ENCODE results near the gene TNIK.

Gene TNIK

DNA sequence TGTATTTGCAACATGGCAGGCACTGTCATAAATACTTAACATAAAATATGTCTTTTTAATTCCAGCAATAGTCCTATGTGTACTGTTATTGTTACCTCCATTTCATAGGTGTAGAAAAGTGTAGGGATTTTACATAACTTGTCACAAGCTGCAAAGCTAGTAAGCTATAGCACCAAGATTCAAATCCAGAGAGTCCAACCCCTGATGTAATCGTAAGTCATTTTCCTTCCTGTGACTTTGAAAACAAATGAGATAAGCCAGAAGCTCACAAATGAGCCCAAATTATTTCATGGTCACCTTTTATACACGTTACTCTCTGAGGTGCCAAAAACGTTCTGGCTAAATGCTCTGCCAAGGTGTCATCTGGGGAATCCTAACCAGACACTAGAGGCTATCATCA, 23.8 kb downstream of the TNIK start:
- intact Hi-C loops (cut with DNase I; ENCODE audit: low total_unique reads): no loop called here
- no peaks in the 10 kb centered on the region for H3K9me3 ChIP-seq
- H3K4me3 ChIP-seq: no peak overlapping the region
- H3K4me1 ChIP-seq: peaks cover 0 to 5% (median 0%) of the 10 kb centered on the region in 4 donors
- H3K27me3 ChIP-seq: no peaks in the 10 kb centered on the region
- TF ChIP-seq, protein P1, sequence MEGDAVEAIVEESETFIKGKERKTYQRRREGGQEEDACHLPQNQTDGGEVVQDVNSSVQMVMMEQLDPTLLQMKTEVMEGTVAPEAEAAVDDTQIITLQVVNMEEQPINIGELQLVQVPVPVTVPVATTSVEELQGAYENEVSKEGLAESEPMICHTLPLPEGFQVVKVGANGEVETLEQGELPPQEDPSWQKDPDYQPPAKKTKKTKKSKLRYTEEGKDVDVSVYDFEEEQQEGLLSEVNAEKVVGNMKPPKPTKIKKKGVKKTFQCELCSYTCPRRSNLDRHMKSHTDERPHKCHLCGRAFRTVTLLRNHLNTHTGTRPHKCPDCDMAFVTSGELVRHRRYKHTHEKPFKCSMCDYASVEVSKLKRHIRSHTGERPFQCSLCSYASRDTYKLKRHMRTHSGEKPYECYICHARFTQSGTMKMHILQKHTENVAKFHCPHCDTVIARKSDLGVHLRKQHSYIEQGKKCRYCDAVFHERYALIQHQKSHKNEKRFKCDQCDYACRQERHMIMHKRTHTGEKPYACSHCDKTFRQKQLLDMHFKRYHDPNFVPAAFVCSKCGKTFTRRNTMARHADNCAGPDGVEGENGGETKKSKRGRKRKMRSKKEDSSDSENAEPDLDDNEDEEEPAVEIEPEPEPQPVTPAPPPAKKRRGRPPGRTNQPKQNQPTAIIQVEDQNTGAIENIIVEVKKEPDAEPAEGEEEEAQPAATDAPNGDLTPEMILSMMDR (IDR thresholded peaks at IDR 0.05): no peak
- H3K36me3 ChIP-seq: no peaks in the 10 kb centered on the region
- H3K27ac ChIP-seq: no peak overlapping the region
- no peak for DNase-seq

DNA sequence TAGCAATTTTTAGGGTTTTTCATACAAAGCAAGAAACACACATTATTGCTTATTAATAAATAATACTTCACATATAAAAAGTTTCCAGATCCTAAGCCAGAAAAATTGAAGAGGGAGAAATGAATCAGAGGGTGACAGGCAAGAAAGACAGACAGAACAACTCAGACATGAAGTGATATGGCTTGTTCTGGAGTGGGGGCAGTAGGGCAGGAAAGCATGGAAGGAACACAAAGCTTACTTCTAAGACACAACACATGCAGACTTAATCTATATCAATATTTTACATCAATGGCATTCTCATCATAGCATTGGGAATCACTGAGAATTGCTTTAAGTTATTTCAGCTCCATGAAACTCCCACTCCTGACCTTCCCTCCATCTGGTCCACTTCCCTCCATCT, 24.4 kb downstream of the TNIK start:
- no peaks in the 10 kb centered on the region for H3K9me3 ChIP-seq
- no peak for DNase-seq
- no peaks in the 10 kb centered on the region for H3K36me3 ChIP-seq
- intact Hi-C loops (cut with DNase I; ENCODE audit: low total_unique reads): no loop called here
- H3K27me3 ChIP-seq: no peaks in the 10 kb centered on the region
- TF ChIP-seq, protein P1 (IDR thresholded peaks at IDR 0.05): no peak
- no peak overlapping the region for H3K27ac ChIP-seq
- H3K4me3 ChIP-seq: no peak overlapping the region
- peaks cover 0 to 5% (median 0%) of the 10 kb centered on the region in 4 donors for H3K4me1 ChIP-seq

DNA sequence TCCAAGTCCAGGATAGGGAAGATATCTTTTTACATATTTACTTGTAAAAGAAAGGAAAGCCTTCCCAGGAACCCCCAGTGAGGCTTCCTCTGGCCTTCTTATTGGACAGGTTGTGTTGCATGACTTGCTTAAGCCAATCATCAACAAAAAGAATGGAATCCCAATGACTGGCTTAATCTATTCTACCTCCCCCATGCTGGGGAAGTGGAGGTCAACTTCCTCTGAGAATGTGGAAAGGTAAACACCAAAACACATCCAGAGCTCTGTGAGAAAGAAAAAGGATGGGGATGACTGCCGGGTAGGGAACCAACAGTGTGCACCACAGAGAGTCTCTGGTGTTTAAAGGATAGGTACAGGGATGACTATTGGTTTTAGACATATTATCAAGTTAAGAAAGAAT, 25.1 kb downstream of the TNIK start:
- intact Hi-C loops (cut with DNase I; ENCODE audit: low total_unique reads): no loop called here
- Histone ChIP-seq H3K4me1 (peaks cover 0 to 5% (median 0%) of the 10 kb centered on the region in 4 donors), H3K9me3 (no peaks in the 10 kb centered on the region), H3K4me3 (no peak overlapping the region), H3K27me3 (no peaks in the 10 kb centered on the region), H3K36me3 (no peaks in the 10 kb centered on the region), H3K27ac (no peak overlapping the region)
- TF ChIP-seq, protein P1 (IDR thresholded peaks at IDR 0.05): no peak
- no peak for DNase-seq

DNA sequence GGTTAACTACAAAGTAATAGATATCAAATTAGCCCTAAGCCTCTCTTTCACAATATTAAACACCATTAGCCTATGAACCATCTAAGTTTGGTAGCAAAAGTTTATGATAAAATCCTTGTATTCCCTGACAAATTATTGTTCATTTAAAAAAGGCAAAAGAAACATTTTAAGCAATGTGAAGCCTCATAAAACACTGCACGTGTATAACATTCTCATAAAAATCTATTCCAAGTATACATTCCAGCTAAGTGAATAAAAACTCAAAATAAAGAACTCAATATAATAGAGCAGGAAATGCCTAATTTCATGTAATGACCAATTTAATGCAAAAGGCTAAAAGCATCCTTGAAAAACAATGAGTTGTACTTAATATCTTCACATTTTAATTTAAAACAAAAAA, 27.7 kb downstream of the TNIK start:
- Histone ChIP-seq H3K4me3 (no peak overlapping the region), H3K4me1 (peaks cover 0 to 5% (median 0%) of the 10 kb centered on the region in 4 donors), H3K27me3 (no peaks in the 10 kb centered on the region), H3K36me3 (no peaks in the 10 kb centered on the region), H3K27ac (no peak overlapping the region), H3K9me3 (no peaks in the 10 kb centered on the region)
- intact Hi-C loops (cut with DNase I; ENCODE audit: low total_unique reads): no loop called here
- no peak for DNase-seq
- TF ChIP-seq, protein P1 (IDR thresholded peaks at IDR 0.05): no peak

DNA sequence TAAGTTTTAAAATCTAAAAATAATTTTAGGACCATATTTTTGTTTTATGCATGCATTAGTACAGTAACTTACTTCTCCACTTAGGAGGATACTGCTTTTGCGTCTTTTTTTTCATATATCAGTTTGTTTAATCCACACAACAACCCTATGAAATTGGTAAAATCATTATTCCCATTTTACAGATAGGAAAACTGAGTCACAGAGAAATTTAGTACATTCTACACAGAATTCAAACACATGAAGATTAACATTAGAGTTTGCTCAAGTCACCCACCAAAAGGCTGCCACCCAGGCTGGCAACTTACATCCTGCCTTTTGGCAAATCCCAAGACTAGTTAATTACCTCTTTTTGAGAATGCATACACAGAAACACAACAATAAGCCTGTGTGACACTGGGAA, 28.7 kb downstream of the TNIK start:
- Histone ChIP-seq H3K9me3 (no peaks in the 10 kb centered on the region), H3K36me3 (no peaks in the 10 kb centered on the region), H3K27me3 (no peaks in the 10 kb centered on the region), H3K4me1 (peaks cover 0 to 5% (median 0%) of the 10 kb centered on the region in 4 donors), H3K27ac (no peak overlapping the region), H3K4me3 (no peak overlapping the region)
- no peak for DNase-seq
- TF ChIP-seq, protein P1 (IDR thresholded peaks at IDR 0.05): no peak
- intact Hi-C loops (cut with DNase I; ENCODE audit: low total_unique reads): no loop called here

DNA sequence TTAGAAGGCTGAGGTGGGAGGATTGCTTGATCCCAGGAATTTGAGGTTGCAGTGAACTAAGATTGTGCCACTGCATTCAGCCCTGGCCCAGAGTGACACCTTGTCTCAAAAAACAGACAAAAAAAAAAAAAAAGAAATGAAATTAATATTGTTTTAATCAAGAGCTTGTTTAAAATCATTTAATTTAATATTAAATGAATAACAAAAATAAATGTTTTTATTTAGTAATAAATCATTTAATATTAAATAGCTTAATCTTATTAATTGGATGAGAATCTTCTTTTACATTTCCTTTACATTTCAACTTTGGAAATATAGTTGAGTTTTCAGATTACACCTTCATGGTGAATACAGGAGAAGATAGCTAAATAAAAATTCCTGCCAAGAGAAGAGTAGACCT, 29.7 kb downstream of the TNIK start:
- no peaks in the 10 kb centered on the region for H3K9me3 ChIP-seq
- intact Hi-C loops (cut with DNase I; ENCODE audit: low total_unique reads): no loop called here
- H3K36me3 ChIP-seq: no peaks in the 10 kb centered on the region
- no peak for DNase-seq
- H3K4me3 ChIP-seq: no peak overlapping the region
- no peak overlapping the region for H3K27ac ChIP-seq
- H3K27me3 ChIP-seq: no peaks in the 10 kb centered on the region
- peaks cover 0 to 5% (median 0%) of the 10 kb centered on the region in 4 donors for H3K4me1 ChIP-seq
- TF ChIP-seq, protein P1 (IDR thresholded peaks at IDR 0.05): no peak

Measured in tibial artery (tissue), 4 donors.